ENCODE measurements around the gene DNAI1.

The DNAI1 gene

DNA sequence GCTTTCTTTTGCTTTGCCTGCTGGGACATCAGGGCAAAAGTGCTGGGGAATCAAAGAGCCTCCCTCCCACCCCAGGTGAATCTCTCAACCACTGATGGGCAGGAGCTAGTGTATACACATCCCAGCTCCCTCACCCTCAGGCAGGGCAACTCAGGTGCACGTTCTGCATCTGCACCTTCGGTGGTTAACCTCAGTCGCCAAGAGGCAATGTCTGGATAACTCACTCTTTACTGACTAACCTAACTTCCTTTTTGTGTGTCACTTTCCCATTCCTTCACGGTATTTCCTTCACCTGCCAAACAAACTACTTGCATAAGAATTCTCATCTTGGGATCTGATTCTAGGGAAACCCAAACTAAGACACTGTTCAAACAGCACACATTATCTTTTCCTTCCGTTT lies 104.7 kb downstream of the DNAI1 start:
- no peak for TF ChIP-seq CTCF (IDR thresholded peaks at IDR 0.05; ENCODE audit: low read length)
- no peak for TF ChIP-seq EZH2 (IDR thresholded peaks at IDR 0.05; ENCODE audit: borderline replicate concordance, low read length)

DNA sequence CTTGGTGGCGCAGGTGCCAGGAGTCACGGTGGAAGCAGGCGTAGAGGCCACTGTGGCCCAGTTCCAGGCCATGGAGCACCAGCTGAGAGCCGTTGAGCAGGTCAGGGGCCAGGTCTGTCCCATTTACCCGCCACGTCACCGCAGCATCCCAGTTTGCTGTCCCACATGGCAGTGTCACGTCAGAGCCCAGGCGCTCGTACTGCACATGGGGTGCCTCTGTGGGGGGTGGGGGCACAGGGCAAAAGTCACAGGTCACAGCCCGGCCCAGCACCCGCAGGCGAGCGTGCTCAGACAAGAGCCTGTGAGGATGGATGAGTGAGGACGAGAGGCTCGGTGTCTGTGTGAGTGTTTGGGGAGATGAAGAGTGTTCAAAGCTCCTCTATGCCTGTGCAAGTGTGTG lies 106.0 kb downstream of the DNAI1 start:
- H3K9me3 ChIP-seq (ENCODE audit: low read length) = no peaks in the 10 kb centered on the region

More for the DNA sequence above, 104.7 kb downstream of the DNAI1 start:
- H3F3A ChIP-seq (ENCODE audit: insufficient read depth, low read length) = no peaks in the 10 kb centered on the region
- H3K9ac ChIP-seq (ENCODE audit: low read length) = no peak overlapping the region
- no peaks in the 10 kb centered on the region for H3K4me1 ChIP-seq (ENCODE audit: insufficient read depth, low read length, severe bottlenecking)
- no peaks in the 10 kb centered on the region for H3K79me2 ChIP-seq (ENCODE audit: insufficient read depth, low read length)
- no peaks in the 10 kb centered on the region for H3K36me3 ChIP-seq (ENCODE audit: insufficient read depth, low read length)
- H2AFZ ChIP-seq (ENCODE audit: low read length) = no peak overlapping the region
- H3K27me3 ChIP-seq (ENCODE audit: insufficient read depth, low read length) = peaks cover 12% of the 10 kb centered on the region; the same call in 1 of the 2 replicates
- no peaks in the 10 kb centered on the region for H3K9me3 ChIP-seq (ENCODE audit: low read length)
- H3K4me3 ChIP-seq (ENCODE audit: low read depth, low read length, poor library complexity, severe bottlenecking) = no peak overlapping the region
- H4K20me1 ChIP-seq (ENCODE audit: insufficient read depth, low read length) = no peaks in the 10 kb centered on the region
- no peaks in the 10 kb centered on the region for H3K9me2 ChIP-seq (ENCODE audit: low read depth, low read length)
- H3K27ac ChIP-seq (ENCODE audit: low read depth, low read length, poor library complexity, severe bottlenecking) = no peak overlapping the region
- no peak overlapping the region for H3K4me2 ChIP-seq (ENCODE audit: low read length)

DNA sequence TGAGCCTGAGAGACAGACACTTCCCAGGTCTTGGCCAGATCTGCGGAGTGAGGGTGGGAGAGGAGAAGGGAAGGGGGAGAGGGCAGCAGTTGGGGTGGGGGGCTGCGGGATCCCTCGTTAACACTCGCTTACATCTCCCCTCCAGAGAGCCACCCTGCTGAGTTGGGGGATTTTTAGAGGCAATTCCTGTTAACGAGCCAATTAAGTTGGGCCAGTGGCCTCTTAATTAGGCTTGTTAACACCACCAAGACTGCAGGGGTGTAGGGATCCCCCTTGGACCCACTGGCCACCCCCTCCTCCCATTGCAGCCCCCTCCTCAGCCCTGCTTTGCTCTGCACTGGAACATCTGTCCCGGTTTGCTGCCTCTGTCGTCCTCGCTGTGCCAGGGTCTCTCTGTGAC lies 107.3 kb downstream of the DNAI1 start:
- H3K4me2 ChIP-seq (ENCODE audit: low read length) = no peak overlapping the region

More for the DNA sequence above, 106.0 kb downstream of the DNAI1 start:
- no peak overlapping the region for H3K4me3 ChIP-seq (ENCODE audit: low read depth, low read length, poor library complexity, severe bottlenecking)
- TF ChIP-seq EZH2 (IDR thresholded peaks at IDR 0.05; ENCODE audit: borderline replicate concordance, low read length) = no peak
- no peak for TF ChIP-seq CTCF (IDR thresholded peaks at IDR 0.05; ENCODE audit: low read length)
- H4K20me1 ChIP-seq (ENCODE audit: insufficient read depth, low read length) = no peaks in the 10 kb centered on the region
- H3K9me2 ChIP-seq (ENCODE audit: low read depth, low read length) = no peaks in the 10 kb centered on the region
- no peaks in the 10 kb centered on the region for H3K79me2 ChIP-seq (ENCODE audit: insufficient read depth, low read length)
- H3K27ac ChIP-seq (ENCODE audit: low read depth, low read length, poor library complexity, severe bottlenecking) = no peak overlapping the region
- H3K4me2 ChIP-seq (ENCODE audit: low read length) = no peak overlapping the region
- H2AFZ ChIP-seq (ENCODE audit: low read length) = no peak overlapping the region
- no peak overlapping the region for H3K9ac ChIP-seq (ENCODE audit: low read length)
- peaks cover 12% of the 10 kb centered on the region; the same call in 1 of the 2 replicates for H3K27me3 ChIP-seq (ENCODE audit: insufficient read depth, low read length)
- no peaks in the 10 kb centered on the region for H3K4me1 ChIP-seq (ENCODE audit: insufficient read depth, low read length, severe bottlenecking)
- H3F3A ChIP-seq (ENCODE audit: insufficient read depth, low read length) = no peaks in the 10 kb centered on the region
- no peaks in the 10 kb centered on the region for H3K36me3 ChIP-seq (ENCODE audit: insufficient read depth, low read length)

More for the DNA sequence above, 107.3 kb downstream of the DNAI1 start:
- Histone ChIP-seq H3K79me2 (ENCODE audit: insufficient read depth, low read length) (no peaks in the 10 kb centered on the region), H2AFZ (ENCODE audit: low read length) (no peak overlapping the region), H3K27ac (ENCODE audit: low read depth, low read length, poor library complexity, severe bottlenecking) (no peak overlapping the region), H3K9ac (ENCODE audit: low read length) (no peak overlapping the region), H3K4me1 (ENCODE audit: insufficient read depth, low read length, severe bottlenecking) (no peaks in the 10 kb centered on the region), H3K9me3 (ENCODE audit: low read length) (no peaks in the 10 kb centered on the region), H3K9me2 (ENCODE audit: low read depth, low read length) (no peaks in the 10 kb centered on the region), H4K20me1 (ENCODE audit: insufficient read depth, low read length) (no peaks in the 10 kb centered on the region), H3K36me3 (ENCODE audit: insufficient read depth, low read length) (no peaks in the 10 kb centered on the region), H3K4me3 (ENCODE audit: low read depth, low read length, poor library complexity, severe bottlenecking) (no peak overlapping the region), H3F3A (ENCODE audit: insufficient read depth, low read length) (no peaks in the 10 kb centered on the region), H3K27me3 (ENCODE audit: insufficient read depth, low read length) (peaks cover 12% of the 10 kb centered on the region; the same call in 1 of the 2 replicates)
- TF ChIP-seq CTCF (IDR thresholded peaks at IDR 0.05; ENCODE audit: low read length) (no peak), EZH2 (IDR thresholded peaks at IDR 0.05; ENCODE audit: borderline replicate concordance, low read length) (no peak)

Data from OCI-LY1 (cell line).